H1 (cell line): ENCODE measurements around the gene FAHD1. TPM values are rescaled to one million over a fixed set of nuclear protein-coding genes. Genes with fewer than 3 reads are reported as not detected.
A peak's percentile ranks its signal among the peaks of the same experiment; 100 is the strongest.

Experiments used
- CTCF ChIA-PET: fragments of 300-600 bp; sonication (Branson Sonifier 250); formaldehyde crosslinking; loops from one replicate; lab custom pipeline; 2021; ENCODE audit not compliant: partially characterized antibody; lab: Charles Lee
- POLR2A ChIA-PET: fragments of 300-600 bp; sonication (Branson Sonifier 250); formaldehyde crosslinking; loops from one replicate; lab custom pipeline; 2021; ENCODE audit warnings: inconsistent platforms; ENCODE audit not compliant: partially characterized antibody; lab: Charles Lee
- DNase-seq, 2 experiments: peaks; one replicate each; pipeline versions ENCODE4 v3.0.0 to v3.0.0-alpha.2; 2010 to 2022; ENCODE audit warnings: low spot score in 2 of 2, low read depth in 1 of 2, mixed read lengths in 1 of 2
- FAIRE-seq: peaks from 2 replicates; lab custom pipeline; 2011; peaks lifted over from hg19 to GRCh38; lab: Jason Lieb, UNC
- H2AFZ ChIP-seq: 2 replicates; pipeline ENCODE4 v1.8.1; 2012; ENCODE audit warnings: low read length, inconsistent platforms
- H2AK5ac ChIP-seq: 2 replicates; pipeline ENCODE4 v1.6.1; 2013; ENCODE audit warnings: low read depth, low read length
- H2BK120ac ChIP-seq: replicated peaks from 2 replicates; pipeline ENCODE3; 2013; ENCODE audit warnings: low read depth, low read length, inconsistent platforms
- H2BK12ac ChIP-seq: 2 replicates; pipeline ENCODE4 v1.6.1; 2013; ENCODE audit warnings: low read depth, low read length
- H2BK15ac ChIP-seq: 2 replicates; pipeline ENCODE4 v1.6.1; 2013; ENCODE audit warnings: low read length
- H2BK20ac ChIP-seq: 2 replicates; pipeline ENCODE4 v1.6.1; 2013; ENCODE audit warnings: low read length
- H2BK5ac ChIP-seq: 2 replicates; pipeline ENCODE4 v1.6.1; 2013; ENCODE audit warnings: low read depth, low read length
- H3K14ac ChIP-seq: 2 replicates; pipeline ENCODE4 v1.6.1; 2013; ENCODE audit warnings: inconsistent platforms; ENCODE audit not compliant: insufficient read length
- H3K18ac ChIP-seq: 2 replicates; pipeline ENCODE4 v1.6.1; 2013; ENCODE audit warnings: low read length; ENCODE audit errors: extremely low read depth
- H3K23ac ChIP-seq: 2 replicates; pipeline ENCODE4 v1.6.1; 2013; ENCODE audit warnings: inconsistent platforms; ENCODE audit not compliant: insufficient read length
- H3K23me2 ChIP-seq: 2 replicates; pipeline ENCODE4 v1.6.1; 2013; ENCODE audit warnings: low read depth, low read length
- H3K27ac ChIP-seq: 2 replicates; pipeline ENCODE4 v1.6.1; 2011; ENCODE audit warnings: low read depth, low read length, inconsistent platforms
- H3K27me3 ChIP-seq, 4 experiments: replicated peaks in 1 of 4; 1 replicate in 1 of 4; 2 replicates in 3 of 4; pipeline versions ENCODE4 v1.6.1 to v1.8.1; 2011 to 2013; ENCODE audit warnings: low read length in 3 of 4, mild to moderate bottlenecking in 3 of 4, inconsistent platforms in 2 of 4, mixed read lengths in 2 of 4, moderate library complexity in 1 of 4; ENCODE audit not compliant: control insufficient read depth in 3 of 4, insufficient read depth in 3 of 4; ENCODE audit errors: extremely low read depth in 1 of 4
- H3K36me3 ChIP-seq, 4 experiments: 2 replicates each; pipeline versions ENCODE4 v1.6.1 to v1.8.1; 2011 to 2013; ENCODE audit warnings: mild to moderate bottlenecking in 4 of 4, low read length in 3 of 4, moderate library complexity in 2 of 4, control low read depth in 1 of 4, inconsistent platforms in 1 of 4; ENCODE audit not compliant: insufficient read depth in 4 of 4, control insufficient read depth in 2 of 4
- H3K4ac ChIP-seq: replicated peaks from 2 replicates; pipeline ENCODE3; 2013; ENCODE audit warnings: low read length, low read depth, mixed read lengths, inconsistent platforms; ENCODE audit not compliant: insufficient read length
- H3K4me1 ChIP-seq, 4 experiments: replicated peaks in 1 of 4; 1 replicate in 1 of 4; 2 replicates in 3 of 4; pipeline versions ENCODE4 v1.6.1 to v1.8.1; 2011 to 2013; ENCODE audit warnings: low read length in 3 of 4, inconsistent platforms in 2 of 4, mixed read lengths in 1 of 4; ENCODE audit not compliant: insufficient read depth in 4 of 4, control insufficient read depth in 3 of 4
- H3K4me2 ChIP-seq, 2 experiments: 2 replicates each; pipeline versions ENCODE4 v1.6.1 to v1.8.1; 2011 to 2013; ENCODE audit warnings: low read depth in 2 of 2, low read length in 2 of 2, control low read depth in 1 of 2, inconsistent platforms in 1 of 2, mild to moderate bottlenecking in 1 of 2; ENCODE audit not compliant: insufficient read depth in 1 of 2
- H3K4me3 ChIP-seq, 4 experiments: fragments of 200-600, 300-600 bp in 1 of 4; sonication (generic), shearing (Covaris generic), sonication (Bioruptor Twin) in 1 of 4; 2 replicates each; pipeline versions ENCODE4 v1.5.1 to v1.8.1; 2011 to 2016; ENCODE audit warnings: low read length in 4 of 4, low read depth in 3 of 4, control low read depth in 2 of 4, inconsistent platforms in 2 of 4, mild to moderate bottlenecking in 2 of 4, mixed read lengths in 1 of 4, moderate library complexity in 1 of 4; ENCODE audit not compliant: insufficient read depth in 2 of 4; ENCODE audit errors: extremely low read depth in 1 of 4
- H3K56ac ChIP-seq: replicated peaks from 2 replicates; pipeline ENCODE3; 2013; ENCODE audit warnings: low read depth, mild to moderate bottlenecking, mixed read lengths, low read length, inconsistent platforms; ENCODE audit not compliant: insufficient read length
- H3K79me1 ChIP-seq: 2 replicates; pipeline ENCODE4 v1.6.1; 2013; ENCODE audit warnings: low read depth, low read length, control low read depth
- H3K79me2 ChIP-seq, 2 experiments: 2 replicates each; pipeline versions ENCODE4 v1.6.1 to v1.8.1; 2012 to 2013; ENCODE audit warnings: low read length in 2 of 2, mild to moderate bottlenecking in 2 of 2, inconsistent platforms in 1 of 2; ENCODE audit not compliant: insufficient read depth in 2 of 2, control insufficient read depth in 1 of 2
- H3K9ac ChIP-seq, 4 experiments: replicated peaks in 1 of 4; 1 replicate in 1 of 4; 2 replicates in 3 of 4; pipeline versions ENCODE4 v1.6.1 to v1.8.1; 2011 to 2013; ENCODE audit warnings: low read depth in 3 of 4, low read length in 3 of 4, control low read depth in 2 of 4, mild to moderate bottlenecking in 2 of 4, moderate library complexity in 2 of 4, inconsistent platforms in 1 of 4; ENCODE audit errors: extremely low read depth in 1 of 4
- H3K9me3 ChIP-seq, 2 experiments: 2 replicates each; pipeline versions ENCODE4 v1.6.1 to v1.8.1; 2012 to 2013; ENCODE audit warnings: mild to moderate bottlenecking in 2 of 2, moderate library complexity in 2 of 2, control low read depth in 1 of 2, inconsistent platforms in 1 of 2, low read depth in 1 of 2, low read length in 1 of 2, mixed read lengths in 1 of 2; ENCODE audit not compliant: insufficient read depth in 2 of 2
- H4K20me1 ChIP-seq, 2 experiments: replicated peaks in 1 of 2; 2 replicates each; pipeline versions ENCODE3 to v1.8.1; 2011 to 2013; ENCODE audit warnings: inconsistent platforms in 2 of 2, low read length in 2 of 2, mild to moderate bottlenecking in 1 of 2; ENCODE audit not compliant: insufficient read depth in 2 of 2, control insufficient read depth in 1 of 2
- H4K5ac ChIP-seq: 2 replicates; pipeline ENCODE4 v1.6.1; 2013; ENCODE audit warnings: low read length, low read depth, mixed read lengths, inconsistent platforms; ENCODE audit not compliant: insufficient read length
- H4K8ac ChIP-seq: 2 replicates; pipeline ENCODE4 v1.8.0; 2013; ENCODE audit warnings: mild to moderate bottlenecking, moderate library complexity, low read length, inconsistent platforms; ENCODE audit not compliant: insufficient read depth; ENCODE audit errors: extremely low read depth
- H4K91ac ChIP-seq: replicated peaks from 2 replicates; pipeline ENCODE3; 2013; ENCODE audit warnings: low read length, mixed read lengths, inconsistent platforms; ENCODE audit not compliant: insufficient read length
- CHD1 ChIP-seq: IDR thresholded peaks from 2 replicates; pipeline ENCODE4 v1.6.1; 2012; ENCODE audit warnings: low read depth, low read length, improper control_type of control experiment
- CTBP2 ChIP-seq: IDR thresholded peaks from 2 replicates; pipeline ENCODE4 v1.7.0; 2011; ENCODE audit warnings: borderline replicate concordance, mild to moderate bottlenecking, moderate library complexity, mixed read lengths, low read length; ENCODE audit not compliant: insufficient read depth, insufficient read length
- EZH2 ChIP-seq: fragments of 200-600 bp; sonication (generic); IDR thresholded peaks from 2 replicates; pipeline ENCODE4 v1.7.1; 2012; ENCODE audit warnings: low read depth, mild to moderate bottlenecking, moderate library complexity, low read length, inconsistent platforms; ENCODE audit not compliant: severe bottlenecking
- HDAC6 ChIP-seq: IDR thresholded peaks from one replicate; pipeline ENCODE4 v1.7.1; 2012; ENCODE audit warnings: low read depth, mild to moderate bottlenecking, inconsistent platforms, low read length, moderate library complexity
- JUN ChIP-seq: IDR thresholded peaks from 2 replicates; pipeline ENCODE4 v1.6.1; 2011; ENCODE audit warnings: low read depth, mild to moderate bottlenecking, improper control_type of control experiment, low read length
- KDM4A ChIP-seq: IDR thresholded peaks from one replicate; pipeline ENCODE4 v1.7.1; 2012; ENCODE audit warnings: low read depth, mild to moderate bottlenecking, moderate library complexity, low read length, inconsistent platforms; ENCODE audit not compliant: severe bottlenecking
- SUZ12 ChIP-seq: fragments of 200-600 bp; sonication (generic); IDR thresholded peaks from 2 replicates; pipeline ENCODE4 v1.6.1; 2012; ENCODE audit warnings: mild to moderate bottlenecking, inconsistent platforms, low read length, moderate library complexity, mixed read lengths
- TAF7 ChIP-seq: optimal IDR thresholded peaks from 2 replicates; pipeline ENCODE3; 2011; ENCODE audit warnings: low read depth, mild to moderate bottlenecking, inconsistent platforms, low read length, moderate library complexity, borderline replicate concordance
- TBP ChIP-seq: IDR thresholded peaks from 2 replicates; pipeline ENCODE4 v1.6.1; 2011; ENCODE audit warnings: low read depth, low read length, improper control_type of control experiment
- WGBS, 2 experiments: shearing (Covaris generic) in 1 of 2; methylation state at CpG; one replicate each; pipeline versions ENCODE4 v1.1.6 to v1.1.7; 2013 to 2015; ENCODE audit warnings: low lambda C conversion rate in 2 of 2, mixed read lengths in 2 of 2, inconsistent platforms in 1 of 2, low coverage in 1 of 2, missing lambda C conversion rate in 1 of 2; ENCODE audit not compliant: insufficient replicate concordance in 2 of 2, insufficient coverage in 1 of 2, insufficient read length in 1 of 2; ENCODE audit errors: extremely low coverage in 1 of 2, missing lambda C conversion rate in 1 of 2; 5-methylcytosine and 5-hydroxymethylcytosine counted together
- polyA plus RNA-seq, 7 experiments: library from polyadenylated mRNA; depleted of rRNA in 3 of 7; stranded (reverse) in 5 of 7; unstranded in 2 of 7; fragments of >200 nt in 5 of 7; fragments of 200-250 nt in 2 of 7; gene quantifications; 1 replicate in 5 of 7; 2 replicates in 1 of 7; 4 replicates in 1 of 7; pipeline versions ENCODE4 v1.2.1 to v1.2.3, GENCODE V29; 2011 to 2013; ENCODE audit warnings: missing spikeins in 2 of 7, mixed read lengths in 2 of 7
- total RNA-seq: library from RNA; stranded (reverse); fragmentation: NEBNext Ultra II Directional; extraction: Animal tissue kit (Norgen Biotek cat#: 25700); gene quantifications from 2 replicates; pipeline ENCODE4 v1.2.1, GENCODE V29; 2021
- TF ChIP-seq, protein P1 (sequence below), 3 experiments: IDR thresholded peaks; 1 replicate in 2 of 3; 2 replicates in 1 of 3; pipeline versions ENCODE4 v1.5.1 to v1.6.1; 2011; ENCODE audit warnings: low read length in 3 of 3, mild to moderate bottlenecking in 3 of 3, inconsistent platforms in 2 of 3, low read depth in 1 of 3, moderate library complexity in 1 of 3; ENCODE audit not compliant: insufficient read depth in 1 of 3; ENCODE audit errors: control extremely low read depth in 1 of 3

Gene FAHD1
- total and polyA plus RNA-seq, 2 of the 8 experiments (the other 6 are each of a cell fraction or from before 2014, with no cell fraction given), result 20.4 to 31.9 TPM

DNA sequence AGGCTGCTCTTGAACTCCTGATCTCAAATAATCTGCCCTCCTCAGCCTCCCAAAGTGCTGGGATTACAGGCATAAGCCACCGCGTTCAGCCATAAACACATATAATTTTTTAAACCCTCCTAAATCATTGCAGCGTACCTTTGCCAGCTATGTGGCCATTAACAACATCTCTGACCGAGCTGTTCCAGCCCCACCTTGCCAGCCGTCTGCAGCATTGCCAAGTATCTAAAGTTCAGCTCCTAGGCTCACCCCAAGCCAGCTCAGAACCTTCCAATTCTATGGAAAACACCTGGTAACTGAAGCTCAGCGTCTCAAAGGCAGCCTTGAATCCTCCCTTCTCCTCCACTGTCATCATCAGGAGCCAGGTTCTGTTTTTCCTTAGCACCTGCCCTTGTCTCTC is 50.1 kb downstream of the FAHD1 start:
- WGBS, 2 experiments, result 77% methylated on average over 6 of the region's 6 CpGs; no CpG with 5 or more reads in 1 of the 2 experiments
- no peaks in the 10 kb centered on the region for H3K79me1 ChIP-seq
- POLR2A ChIA-PET, result interaction anchor here (3.1 kb wide), 1 partner anchor 87 kb away, joined by 8 read pairs; the partner anchor contains the start of gene RPS2
- H2BK5ac ChIP-seq, result no peak overlapping the region
- CTCF ChIA-PET, result interaction anchor here (0.7 to 3.6 kb wide), 5 partner anchors 14 to 64 kb away, joined by 3 to 13 read pairs (median 6); no protein-coding TSS in a partner anchor
- no peak overlapping the region for H2BK120ac ChIP-seq
- no peak overlapping the region for H2BK15ac ChIP-seq
- peaks cover 0 to 4% (median under 1%) of the 10 kb centered on the region in 4 experiments; a peak in 2 of 7 replicates for H3K4me1 ChIP-seq
- H4K91ac ChIP-seq, result no peak overlapping the region
- no peaks in the 10 kb centered on the region for H3K36me3 ChIP-seq
- H2BK12ac ChIP-seq, result no peak overlapping the region
- H2AFZ ChIP-seq, result peak overlapping the region; percentile 80; the same call in 1 of the 2 replicates
- FAIRE-seq (no peak), DNase-seq (no peak)
- H2BK20ac ChIP-seq, result no peak overlapping the region
- H3K23ac ChIP-seq, result no peak overlapping the region
- no peak overlapping the region for H3K4me2 ChIP-seq
- no peak overlapping the region for H3K4me3 ChIP-seq
- no peak overlapping the region for H4K5ac ChIP-seq
- no peak overlapping the region for H3K27ac ChIP-seq
- H3K27me3 ChIP-seq, result peaks cover 0 to 15% (median 6%) of the 10 kb centered on the region in 4 experiments; a peak in 6 of 7 replicates
- H3K23me2 ChIP-seq, result no peaks in the 10 kb centered on the region
- H3K79me2 ChIP-seq, result no peaks in the 10 kb centered on the region
- H4K8ac ChIP-seq, result peak overlapping the region; percentile 71; the same call in 1 of the 2 replicates
- no peak overlapping the region for H3K9ac ChIP-seq
- no peaks in the 10 kb centered on the region for H3K9me3 ChIP-seq
- H3K4ac ChIP-seq, result no peak overlapping the region
- H3K14ac ChIP-seq, result no peak overlapping the region
- no peak overlapping the region for H3K56ac ChIP-seq
- no peak overlapping the region for H2AK5ac ChIP-seq
- no peak overlapping the region for H3K18ac ChIP-seq
- no peaks in the 10 kb centered on the region for H4K20me1 ChIP-seq
- TF ChIP-seq CTBP2 (no peak), CHD1 (no peak), HDAC6 (no peak), KDM4A (no peak), SUZ12 (no peak), EZH2 (no peak), JUN (no peak), TBP (no peak), TAF7 (no peak)
- TF ChIP-seq, protein P1, sequence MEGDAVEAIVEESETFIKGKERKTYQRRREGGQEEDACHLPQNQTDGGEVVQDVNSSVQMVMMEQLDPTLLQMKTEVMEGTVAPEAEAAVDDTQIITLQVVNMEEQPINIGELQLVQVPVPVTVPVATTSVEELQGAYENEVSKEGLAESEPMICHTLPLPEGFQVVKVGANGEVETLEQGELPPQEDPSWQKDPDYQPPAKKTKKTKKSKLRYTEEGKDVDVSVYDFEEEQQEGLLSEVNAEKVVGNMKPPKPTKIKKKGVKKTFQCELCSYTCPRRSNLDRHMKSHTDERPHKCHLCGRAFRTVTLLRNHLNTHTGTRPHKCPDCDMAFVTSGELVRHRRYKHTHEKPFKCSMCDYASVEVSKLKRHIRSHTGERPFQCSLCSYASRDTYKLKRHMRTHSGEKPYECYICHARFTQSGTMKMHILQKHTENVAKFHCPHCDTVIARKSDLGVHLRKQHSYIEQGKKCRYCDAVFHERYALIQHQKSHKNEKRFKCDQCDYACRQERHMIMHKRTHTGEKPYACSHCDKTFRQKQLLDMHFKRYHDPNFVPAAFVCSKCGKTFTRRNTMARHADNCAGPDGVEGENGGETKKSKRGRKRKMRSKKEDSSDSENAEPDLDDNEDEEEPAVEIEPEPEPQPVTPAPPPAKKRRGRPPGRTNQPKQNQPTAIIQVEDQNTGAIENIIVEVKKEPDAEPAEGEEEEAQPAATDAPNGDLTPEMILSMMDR (IDR thresholded peaks at IDR 0.05; ENCODE audit: control extremely low read depth in 1 of 3, insufficient read depth in 1 of 3, low read depth in 1 of 3, low read length in 3 of 3), result no peak
